Smooth muscle cell (in vitro differentiated cells): ENCODE results near the gene MACF1. TPM values are rescaled to one million over a fixed set of nuclear protein-coding genes. Genes with fewer than 3 reads are reported as not detected.

ENCODE experiments used
- DNase-seq: peaks from one replicate; lab custom pipeline; 2025; ENCODE audit not compliant: unreplicated experiment; lab: John Stamatoyannopoulos, UW
- H2AFZ ChIP-seq: fragments of 200-600 bp; sonication (generic); 2 replicates; pipeline ENCODE4 v1.6.0; 2016; ENCODE audit warnings: antibody characterized with exemption, low read depth, mild to moderate bottlenecking
- H3F3A ChIP-seq: fragments of 200-600 bp; sonication (generic); 2 replicates; pipeline ENCODE4 v1.6.0; 2017; ENCODE audit warnings: antibody characterized with exemption, low read depth
- H3K27ac ChIP-seq: fragments of 200-600 bp; sonication (generic); 2 replicates; pipeline ENCODE4 v1.5.1; 2016; ENCODE audit warnings: low read depth, mild to moderate bottlenecking
- H3K27me3 ChIP-seq: fragments of 200-600 bp; sonication (generic); 2 replicates; pipeline ENCODE4 v1.6.1; 2016; ENCODE audit warnings: low read depth, mild to moderate bottlenecking
- H3K36me3 ChIP-seq: fragments of 200-600 bp; sonication (generic); 2 replicates; pipeline ENCODE4 v1.5.1; 2016; ENCODE audit warnings: low read depth
- H3K4me1 ChIP-seq: fragments of 200-600 bp; sonication (generic); 2 replicates; pipeline ENCODE4 v1.5.1; 2016; ENCODE audit warnings: low read depth
- H3K4me2 ChIP-seq: fragments of 200-600 bp; sonication (generic); 2 replicates; pipeline ENCODE4 v1.6.0; 2016; ENCODE audit warnings: mild to moderate bottlenecking
- H3K4me3 ChIP-seq: fragments of 200-600 bp; sonication (generic); 2 replicates; pipeline ENCODE4 v1.5.1; 2016; ENCODE audit warnings: mild to moderate bottlenecking
- H3K79me2 ChIP-seq: fragments of 200-600 bp; sonication (generic); 2 replicates; pipeline ENCODE4 v1.6.0; 2016; ENCODE audit warnings: low read depth, mild to moderate bottlenecking
- H3K9ac ChIP-seq: fragments of 200-600 bp; sonication (generic); 2 replicates; pipeline ENCODE4 v1.6.0; 2016; ENCODE audit warnings: low read depth
- H3K9me3 ChIP-seq: fragments of 200-600 bp; sonication (generic); replicated peaks from 2 replicates; pipeline ENCODE4 v1.5.1; 2016; ENCODE audit warnings: low read depth
- H4K20me1 ChIP-seq: fragments of 200-600 bp; sonication (generic); 2 replicates; pipeline ENCODE4 v1.6.0; 2016; ENCODE audit warnings: low read depth
- CTCF ChIP-seq: fragments of 200-600 bp; sonication (generic); IDR thresholded peaks from 2 replicates; pipeline ENCODE4 v1.5.1; 2017; ENCODE audit warnings: borderline replicate concordance, mild to moderate bottlenecking, antibody characterized with exemption; ENCODE audit not compliant: insufficient read depth, poor library complexity, severe bottlenecking
- WGBS: methylation state at CpG from one replicate; pipeline ENCODE4 v1.1.7; 2016; ENCODE audit warnings: low lambda C conversion rate; 5-methylcytosine and 5-hydroxymethylcytosine counted together
- polyA plus RNA-seq: library from polyadenylated mRNA; unstranded; fragments of >200 nt; fragmentation: Nextera tagmentation; extraction: Ambion mirVana; gene quantifications from 2 replicates; pipeline ENCODE4 v1.2.1, GENCODE V29; 2016
- total RNA-seq: library from RNA; depleted of rRNA; stranded (reverse); fragments of >200 nt; gene quantifications from 2 replicates; pipeline ENCODE4 v1.2.3, GENCODE V29; 2014

Gene MACF1
- total and polyA plus RNA-seq, 2 experiments from 2014 or later = 36.9 to 195 TPM

DNA sequence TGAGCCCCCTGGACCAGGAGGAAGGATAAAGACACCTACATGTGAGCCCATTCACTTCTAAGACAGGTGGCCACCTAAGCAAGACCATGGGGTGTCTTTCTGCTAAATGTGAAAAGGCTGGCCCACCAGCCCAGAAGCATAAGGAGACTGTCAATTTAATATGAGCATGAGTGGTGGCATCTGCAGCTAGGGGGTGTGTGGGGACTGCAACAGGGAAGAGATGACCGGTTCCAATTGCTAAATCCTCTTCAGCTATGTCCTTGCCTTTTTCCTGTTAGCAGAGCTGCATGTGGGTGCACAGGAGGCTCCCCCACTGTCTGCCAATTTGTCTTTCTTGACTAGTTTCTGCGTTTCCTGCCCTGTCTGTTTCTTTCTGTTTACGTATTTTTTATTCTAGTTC lies 264.7 kb downstream of the MACF1 start:
- Histone ChIP-seq H3K4me3 (no peak overlapping the region), H3K36me3 (peaks cover 47% of the 10 kb centered on the region), H3K9ac (no peak overlapping the region), H3K79me2 (no peaks in the 10 kb centered on the region), H3K27me3 (no peaks in the 10 kb centered on the region), H2AFZ (no peak overlapping the region), H3K27ac (no peak overlapping the region), H4K20me1 (peaks cover 14% of the 10 kb centered on the region), H3F3A (no peaks in the 10 kb centered on the region), H3K4me2 (no peak overlapping the region), H3K9me3 (no peaks in the 10 kb centered on the region), H3K4me1 (no peaks in the 10 kb centered on the region)
- no peak for TF ChIP-seq CTCF
- WGBS = 98% methylated on average over 3 of the region's 3 CpGs
- no peak for DNase-seq

GRCh38 chr1:39470040-39470439 lies 265.5 kb downstream of the MACF1 start:
- no peaks in the 10 kb centered on the region for H3K9me3 ChIP-seq
- DNase-seq = no peak
- no peaks in the 10 kb centered on the region for H3K4me1 ChIP-seq
- no peaks in the 10 kb centered on the region for H3K79me2 ChIP-seq
- H3F3A ChIP-seq = no peaks in the 10 kb centered on the region
- no peaks in the 10 kb centered on the region for H3K27me3 ChIP-seq
- H3K4me2 ChIP-seq = no peak overlapping the region
- TF ChIP-seq CTCF = no peak
- no peak overlapping the region for H3K9ac ChIP-seq
- no peak overlapping the region for H3K4me3 ChIP-seq
- no peak overlapping the region for H2AFZ ChIP-seq
- no peak overlapping the region for H3K27ac ChIP-seq
- peaks cover 47% of the 10 kb centered on the region for H3K36me3 ChIP-seq
- peaks cover 14% of the 10 kb centered on the region for H4K20me1 ChIP-seq

GRCh38 chr1:39472826-39473225 lies 268.3 kb downstream of the MACF1 start:
- no peak overlapping the region for H3K9ac ChIP-seq
- no peak overlapping the region for H2AFZ ChIP-seq
- peaks cover 31% of the 10 kb centered on the region for H3K36me3 ChIP-seq
- H3F3A ChIP-seq = no peaks in the 10 kb centered on the region
- H3K27me3 ChIP-seq = no peaks in the 10 kb centered on the region
- no peak overlapping the region for H3K4me2 ChIP-seq
- peaks cover 14% of the 10 kb centered on the region for H4K20me1 ChIP-seq
- no peaks in the 10 kb centered on the region for H3K4me1 ChIP-seq
- WGBS = 96% methylated on average over 7 of the region's 7 CpGs
- no peak overlapping the region for H3K27ac ChIP-seq
- no peak for DNase-seq
- TF ChIP-seq CTCF = no peak
- H3K79me2 ChIP-seq = no peaks in the 10 kb centered on the region
- no peaks in the 10 kb centered on the region for H3K9me3 ChIP-seq
- H3K4me3 ChIP-seq = no peak overlapping the region

GRCh38 chr1:39473324-39473723 lies 268.8 kb downstream of the MACF1 start:
- WGBS = 99% methylated on average over 4 of the region's 4 CpGs
- Histone ChIP-seq H3K27me3 (no peaks in the 10 kb centered on the region), H3K27ac (no peak overlapping the region), H3K9ac (no peak overlapping the region), H3F3A (no peaks in the 10 kb centered on the region), H2AFZ (no peak overlapping the region), H3K4me1 (no peaks in the 10 kb centered on the region), H3K36me3 (peaks cover 31% of the 10 kb centered on the region), H3K79me2 (no peaks in the 10 kb centered on the region), H3K9me3 (no peaks in the 10 kb centered on the region), H3K4me3 (no peak overlapping the region), H3K4me2 (no peak overlapping the region), H4K20me1 (peaks cover 14% of the 10 kb centered on the region)
- DNase-seq = no peak
- no peak for TF ChIP-seq CTCF
